Measurements from ENCODE around the gene FLT4. TPM values are rescaled to one million over a fixed set of nuclear protein-coding genes. Genes with fewer than 3 reads are reported as not detected.

Gene FLT4
- total RNA-seq, 1 donor from 2014 or later: 541 TPM

GRCh38 chr5:180646963-180647305 lies 2.5 kb downstream of the FLT4 start:
- peaks cover 40% of the 10 kb centered on the region for H3K36me3 Mint-ChIP-seq (ENCODE audit: low read depth, unreplicated experiment)
- no peak for TF ChIP-seq CTCF (IDR thresholded peaks at IDR 0.05; ENCODE audit: unreplicated experiment)
- H3K4me1 Mint-ChIP-seq (ENCODE audit: unreplicated experiment): peaks cover 68% of the 10 kb centered on the region
- no peaks in the 10 kb centered on the region for H3K9me3 Mint-ChIP-seq (ENCODE audit: unreplicated experiment)
- H3K4me3 Mint-ChIP-seq (ENCODE audit: unreplicated experiment): peak overlapping the region; percentile 99
- H3K27me3 Mint-ChIP-seq (ENCODE audit: unreplicated experiment): peaks cover 31% of the 10 kb centered on the region
- H3K27ac Mint-ChIP-seq (ENCODE audit: unreplicated experiment): peak overlapping the region; percentile 97
- no peak for DNase-seq (ENCODE audit: low spot score)

- no peak for DNase-seq (ENCODE audit: low spot score)
- H3K27ac Mint-ChIP-seq (ENCODE audit: unreplicated experiment): peak overlapping the region; percentile 97
- H3K36me3 Mint-ChIP-seq (ENCODE audit: low read depth, unreplicated experiment): peaks cover 36% of the 10 kb centered on the region
- peaks cover 33% of the 10 kb centered on the region for H3K27me3 Mint-ChIP-seq (ENCODE audit: unreplicated experiment)
- H3K4me3 Mint-ChIP-seq (ENCODE audit: unreplicated experiment): peak overlapping the region; percentile 91
- H3K4me1 Mint-ChIP-seq (ENCODE audit: unreplicated experiment): peaks cover 72% of the 10 kb centered on the region
- H3K9me3 Mint-ChIP-seq (ENCODE audit: unreplicated experiment): no peaks in the 10 kb centered on the region
- TF ChIP-seq CTCF (IDR thresholded peaks at IDR 0.05; ENCODE audit: unreplicated experiment): no peak
Observed at GRCh38 chr5:180646289-180646962, 3.0 kb downstream of the FLT4 start.

GRCh38 chr5:180645274-180646204 lies 3.9 kb downstream of the FLT4 start:
- H3K4me3 Mint-ChIP-seq (ENCODE audit: unreplicated experiment): peak overlapping the region; percentile 91
- peaks cover 76% of the 10 kb centered on the region for H3K4me1 Mint-ChIP-seq (ENCODE audit: unreplicated experiment)
- TF ChIP-seq CTCF (IDR thresholded peaks at IDR 0.05; ENCODE audit: unreplicated experiment): peak; percentile 30
- H3K27ac Mint-ChIP-seq (ENCODE audit: unreplicated experiment): peak overlapping the region; percentile 97
- H3K9me3 Mint-ChIP-seq (ENCODE audit: unreplicated experiment): no peaks in the 10 kb centered on the region
- H3K27me3 Mint-ChIP-seq (ENCODE audit: unreplicated experiment): peaks cover 33% of the 10 kb centered on the region
- H3K36me3 Mint-ChIP-seq (ENCODE audit: low read depth, unreplicated experiment): peaks cover 35% of the 10 kb centered on the region
- peak; percentile 74 for DNase-seq (ENCODE audit: low spot score)

GRCh38 chr5:180644825-180645273 lies 4.6 kb downstream of the FLT4 start:
- Mint-ChIP-seq H3K36me3 (ENCODE audit: low read depth, unreplicated experiment) (peaks cover 30% of the 10 kb centered on the region), H3K4me1 (ENCODE audit: unreplicated experiment) (peaks cover 72% of the 10 kb centered on the region), H3K27ac (ENCODE audit: unreplicated experiment) (peak overlapping the region; percentile 97), H3K27me3 (ENCODE audit: unreplicated experiment) (peaks cover 28% of the 10 kb centered on the region), H3K4me3 (ENCODE audit: unreplicated experiment) (peak overlapping the region; percentile 81), H3K9me3 (ENCODE audit: unreplicated experiment) (no peaks in the 10 kb centered on the region)
- no peak for DNase-seq (ENCODE audit: low spot score)
- no peak for TF ChIP-seq CTCF (IDR thresholded peaks at IDR 0.05; ENCODE audit: unreplicated experiment)

All from endothelial cell (in vitro differentiated cells).